ENCODE data around the gene NONO. TPM values are rescaled to one million over a fixed set of nuclear protein-coding genes. Genes with fewer than 3 reads are reported as not detected.

The NONO gene
- total RNA-seq (100 to 1,000 TPM; 138 to 140 TPM), polyA plus RNA-seq (10 to 100 TPM; 66.1 to 74.7 TPM)

- peaks cover 0 to 3% (median 0%) of the 10 kb centered on the region in 4 donors for H3K9me3 ChIP-seq (ENCODE audit: control insufficient read depth in 4 of 4, low read length in 3 of 4)
- H3K36me3 ChIP-seq (ENCODE audit: control insufficient read depth in 4 of 4, insufficient read depth in 3 of 4, low read depth in 1 of 4, low read length in 3 of 4), result no peaks in the 10 kb centered on the region
- peak; percentile 94 for TF ChIP-seq YY1 (IDR thresholded peaks at IDR 0.05)
- no peak for TF ChIP-seq JUND (IDR thresholded peaks at IDR 0.05)
- no peak for TF ChIP-seq CTCF (IDR thresholded peaks at IDR 0.05; ENCODE audit: low read depth, low read length, missing input control)
- TF ChIP-seq GABPA (IDR thresholded peaks at IDR 0.05 in 1 of 2, conservative IDR thresholded peaks at IDR 0.05 in 1 of 2), result peak; percentile 42 to 82
- TF ChIP-seq ATF3 (IDR thresholded peaks at IDR 0.05), result no peak
- no peak for TF ChIP-seq FOXA1 (IDR thresholded peaks at IDR 0.05)
- no peak for TF ChIP-seq FOXA2 (IDR thresholded peaks at IDR 0.05)
- no peak for TF ChIP-seq RAD21 (IDR thresholded peaks at IDR 0.05)
- TF ChIP-seq SP1 (IDR thresholded peaks at IDR 0.05), result peak; percentile 56
- peak in 1 of 2 donors; percentile 65 for TF ChIP-seq HNF4A (conservative IDR thresholded peaks at IDR 0.05)
- TF ChIP-seq EGR1 (IDR thresholded peaks at IDR 0.05; ENCODE audit: low read depth in 2 of 2), result no peak
- peak; percentile 54 for TF ChIP-seq TAF1 (conservative IDR thresholded peaks at IDR 0.05)
- peak; percentile 67 for TF ChIP-seq ZBTB33 (IDR thresholded peaks at IDR 0.05)
- no peak for TF ChIP-seq HNF4G (IDR thresholded peaks at IDR 0.05)
- peak in 1 of 2 donors; percentile 15 for TF ChIP-seq RXRA (IDR thresholded peaks at IDR 0.05)
- no peak for TF ChIP-seq NR2F2 (IDR thresholded peaks at IDR 0.05)
- peak; percentile 11 for TF ChIP-seq MAX (IDR thresholded peaks at IDR 0.05)
- TF ChIP-seq REST (IDR thresholded peaks at IDR 0.05), result peak; percentile 74
- WGBS, result under 1% methylated on average over 57 of the region's 57 CpGs
- H3K9ac ChIP-seq (ENCODE audit: low read depth in 1 of 2, low read length in 2 of 2), result peak within 1 kb of the TSS; percentile 64 to 72
- DNase-seq (ENCODE audit: low spot score), result peak; percentile 83
- peak within 1 kb of the TSS; percentile 71 to 75 (median 74) for H3K4me3 ChIP-seq (ENCODE audit: low read depth in 1 of 3, low read length in 3 of 3)
- H3K27ac ChIP-seq (ENCODE audit: low read depth in 1 of 2, low read length in 2 of 2), result peak within 1 kb of the TSS; percentile 87 to 88
- no peaks in the 10 kb centered on the region for H3K27me3 ChIP-seq (ENCODE audit: control insufficient read depth in 4 of 4, insufficient read depth in 4 of 4, low read length in 3 of 4)
- H3K4me1 ChIP-seq (ENCODE audit: control insufficient read depth in 4 of 4, insufficient read depth in 4 of 4, low read length in 3 of 4), result peaks cover 0 to 14% (median 5%) of the 10 kb centered on the region in 4 donors
Observed at GRCh38 chrX:71283403-71284143, at the start of gene NONO. TSS of gene NONO (plus strand) at chrX:71283635. CDS start at chrX:71290638, 7,003 bp downstream.
